GM12891 (cell line): ENCODE measurements around the gene LZTS3.

Source experiments
- PAX5 ChIP-seq: IDR thresholded peaks from 2 replicates; pipeline ENCODE4 v1.6.1; 2011; ENCODE audit warnings: low read length, moderate library complexity, mild to moderate bottlenecking; ENCODE audit not compliant: insufficient read depth, severe bottlenecking
- POLR2A ChIP-seq: IDR thresholded peaks from 2 replicates; pipeline ENCODE4 v1.6.1; 2011; ENCODE audit warnings: low read depth, low read length, control low read depth
- POLR2AphosphoS5 ChIP-seq: IDR thresholded peaks from 2 replicates; pipeline ENCODE4 v1.6.1; 2011; ENCODE audit warnings: low read depth, low read length, control low read depth
- POU2F2 ChIP-seq: IDR thresholded peaks from 2 replicates; pipeline ENCODE4 v1.6.1; 2011; ENCODE audit warnings: low read depth, mild to moderate bottlenecking, control low read depth, low read length, moderate library complexity
- TAF1 ChIP-seq: IDR thresholded peaks from 2 replicates; pipeline ENCODE4 v1.6.1; 2011; ENCODE audit warnings: low read depth, low read length, control low read depth

GRCh38 chr20:3171391-3172125, 1.8 kb downstream of the LZTS3 start:
- TF ChIP-seq POLR2AphosphoS5 (no peak), TAF1 (no peak), POLR2A (no peak), PAX5 (no peak), POU2F2 (no peak)
